Thymus (tissue), 11 donors: Measurements from ENCODE around the gene OVOL2. TPM values are rescaled to one million over a fixed set of nuclear protein-coding genes. Genes with fewer than 3 reads are reported as not detected.

Source experiments
- DNase-seq, 9 donors: peaks; one replicate each; pipeline ENCODE4 v3.0.0-alpha.2; 2013; ENCODE audit warnings: low spot score in 9 of 9, low read depth in 6 of 9, missing footprints in 1 of 9
- H3K27ac ChIP-seq, 2 donors: one replicate each; pipeline ENCODE4 v1.5.1; 2013; ENCODE audit warnings: control low read depth in 1 of 2, low read depth in 1 of 2, low read length in 1 of 2, mild to moderate bottlenecking in 1 of 2, moderate library complexity in 1 of 2
- H3K27me3 ChIP-seq, 2 donors: one replicate each; pipeline ENCODE4 v1.5.1; 2013; ENCODE audit warnings: low read length in 1 of 2; ENCODE audit not compliant: control insufficient read depth in 2 of 2, insufficient read depth in 1 of 2
- H3K36me3 ChIP-seq, 2 donors: one replicate each; pipeline ENCODE4 v1.5.1; 2013; ENCODE audit warnings: low read length in 1 of 2, mild to moderate bottlenecking in 1 of 2, moderate library complexity in 1 of 2; ENCODE audit not compliant: control insufficient read depth in 2 of 2, insufficient read depth in 2 of 2
- H3K4me1 ChIP-seq, 2 donors: one replicate each; pipeline ENCODE4 v1.5.1; 2013; ENCODE audit warnings: low read length in 2 of 2; ENCODE audit not compliant: control insufficient read depth in 2 of 2, insufficient read depth in 2 of 2
- H3K4me3 ChIP-seq, 2 donors: one replicate each; pipeline ENCODE4 v1.5.1; 2013; ENCODE audit warnings: low read length in 2 of 2, control low read depth in 1 of 2, mild to moderate bottlenecking in 1 of 2
- H3K9me3 ChIP-seq, 2 donors: one replicate each; pipeline ENCODE4 v1.5.1; 2013; ENCODE audit warnings: low read length in 1 of 2, mild to moderate bottlenecking in 1 of 2; ENCODE audit not compliant: control insufficient read depth in 2 of 2, insufficient read depth in 1 of 2
- WGBS: extraction: QIAGEN DNeasy Blood & Tissue Kit; methylation state at CpG from one replicate; pipeline ENCODE4 v1.1.7; 2013; 5-methylcytosine and 5-hydroxymethylcytosine counted together
- polyA plus RNA-seq: library from polyadenylated mRNA; stranded (reverse); fragments of 200-250 nt; gene quantifications from one replicate; pipeline ENCODE4 v1.2.3, GENCODE V29; 2013
- total RNA-seq: library from RNA; stranded (reverse); fragments of 120-200 nt; gene quantifications from one replicate; pipeline ENCODE4 v1.2.4, GENCODE V29; 2013
- donor health status: healthy.

The OVOL2 gene
- total and polyA plus RNA-seq, 2 donors: 0.94 to 3.1 TPM

- WGBS: 95% methylated on average over 6 of the region's 6 CpGs
- H3K4me3 ChIP-seq: no peak overlapping the region
Measured at GRCh38 chr20:17992224-17992637, 65.5 kb downstream of the OVOL2 start.

GRCh38 chr20:17990278-17990972 lies 67.3 kb downstream of the OVOL2 start:
- H3K27me3 ChIP-seq: no peaks in the 10 kb centered on the region
- 98% methylated on average over 10 of the region's 10 CpGs for WGBS
- H3K9me3 ChIP-seq: no peaks in the 10 kb centered on the region
- H3K36me3 ChIP-seq: peaks cover 9 to 27% of the 10 kb centered on the region in 2 donors
- no peak for DNase-seq
- H3K4me1 ChIP-seq: peaks cover 0 to 5% of the 10 kb centered on the region in 2 donors
- H3K27ac ChIP-seq: no peak overlapping the region
- H3K4me3 ChIP-seq: no peak overlapping the region

More at GRCh38 chr20:17992224-17992637, 65.5 kb downstream of the OVOL2 start:
- Histone ChIP-seq H3K27ac (no peak overlapping the region), H3K4me1 (peaks cover 0 to 5% of the 10 kb centered on the region in 2 donors), H3K27me3 (no peaks in the 10 kb centered on the region), H3K9me3 (no peaks in the 10 kb centered on the region), H3K36me3 (peaks cover 5 to 22% of the 10 kb centered on the region in 2 donors)
- DNase-seq: no peak

GRCh38 chr20:17987988-17988387 lies 69.7 kb downstream of the OVOL2 start:
- no peak overlapping the region for H3K27ac ChIP-seq
- peaks cover 9 to 27% of the 10 kb centered on the region in 2 donors for H3K36me3 ChIP-seq
- no peaks in the 10 kb centered on the region for H3K27me3 ChIP-seq
- H3K4me1 ChIP-seq: peaks cover 0 to 5% of the 10 kb centered on the region in 2 donors
- H3K4me3 ChIP-seq: no peak overlapping the region
- DNase-seq: peak in 1 of 9 donors; percentile 50
- no peaks in the 10 kb centered on the region for H3K9me3 ChIP-seq
- WGBS: 95% methylated on average over 3 of the region's 3 CpGs

GRCh38 chr20:17985388-17986018 lies 72.2 kb downstream of the OVOL2 start:
- WGBS: 98% methylated on average over 7 of the region's 7 CpGs
- Histone ChIP-seq H3K36me3 (peaks cover 13 to 34% of the 10 kb centered on the region in 2 donors), H3K9me3 (no peaks in the 10 kb centered on the region), H3K4me3 (no peak overlapping the region), H3K4me1 (no peaks in the 10 kb centered on the region), H3K27ac (no peak overlapping the region), H3K27me3 (no peaks in the 10 kb centered on the region)
- no peak for DNase-seq

GRCh38 chr20:17976305-17976704 lies 81.4 kb downstream of the OVOL2 start:
- no peaks in the 10 kb centered on the region for H3K9me3 ChIP-seq
- WGBS: 96% methylated on average over 6 of the region's 6 CpGs
- peaks cover 16 to 21% of the 10 kb centered on the region in 2 donors for H3K36me3 ChIP-seq
- no peak for DNase-seq
- H3K27ac ChIP-seq: no peak overlapping the region
- peaks cover 9 to 18% of the 10 kb centered on the region in 2 donors for H3K4me1 ChIP-seq
- no peak overlapping the region for H3K4me3 ChIP-seq
- H3K27me3 ChIP-seq: no peaks in the 10 kb centered on the region

Other genes with a start within 250 kb of the OVOL2 start
- 102 TPM for gene SNX5, start 89.1 kb downstream of the OVOL2 start, total RNA-seq
- 134 TPM for gene SNX5, start 89.1 kb downstream of the OVOL2 start, polyA plus RNA-seq
- 22.9 TPM for gene MGME1, start 88.9 kb downstream of the OVOL2 start, total RNA-seq
- 23.1 TPM for gene MGME1, start 88.9 kb downstream of the OVOL2 start, polyA plus RNA-seq
- 17.1 TPM for gene KAT14, start 79.9 kb upstream of the OVOL2 start, total RNA-seq
- 9.8 TPM for gene KAT14, start 79.9 kb upstream of the OVOL2 start, polyA plus RNA-seq
- gene PET117, start 79.9 kb upstream of the OVOL2 start, total RNA-seq: 11.9 TPM
- 11.4 TPM for gene PET117, start 79.9 kb upstream of the OVOL2 start, polyA plus RNA-seq
- gene ZNF133, start 230.6 kb upstream of the OVOL2 start, total RNA-seq: 10.9 TPM
- 15.9 TPM for gene ZNF133, start 230.6 kb upstream of the OVOL2 start, polyA plus RNA-seq